GM12878 (cell line): ENCODE data around the gene CBY3. TPM values are rescaled to one million over a fixed set of nuclear protein-coding genes. Genes with fewer than 3 reads are reported as not detected.

Experiments used
- CBX3 ChIP-seq: fragments of 200-600 bp; sonication (generic); IDR thresholded peaks from 2 replicates; pipeline ENCODE4 v1.6.1; 2016; ENCODE audit warnings: low read depth, borderline replicate concordance
- EGR1 ChIP-seq, 2 experiments: IDR thresholded peaks; 1 replicate in 1 of 2; 2 replicates in 1 of 2; pipeline ENCODE4 v1.6.1; 2011 to 2012; ENCODE audit warnings: low read depth in 2 of 2, low read length in 2 of 2, borderline replicate concordance in 1 of 2, mild to moderate bottlenecking in 1 of 2, moderate library complexity in 1 of 2
- ESRRA ChIP-seq: IDR thresholded peaks from 2 replicates; pipeline ENCODE4 v1.6.1; 2012; ENCODE audit warnings: mild to moderate bottlenecking, low read length, improper control_type of control experiment
- GATAD2B ChIP-seq: fragments of 450-650 bp; conservative IDR thresholded peaks from 2 replicates; pipeline ENCODE4 v1.6.1; 2017; ENCODE audit warnings: low read depth, mild to moderate bottlenecking, moderate library complexity
- LARP7 ChIP-seq: fragments of 450-650 bp; IDR thresholded peaks from 2 replicates; pipeline ENCODE4 v1.6.1; 2017; ENCODE audit warnings: mild to moderate bottlenecking
- MYB ChIP-seq: fragments of 150-350 bp; IDR thresholded peaks from 2 replicates; pipeline ENCODE4 v1.6.1; 2014; ENCODE audit warnings: mild to moderate bottlenecking, low read depth, low read length, borderline replicate concordance
- NFIC ChIP-seq: IDR thresholded peaks from 2 replicates; pipeline ENCODE4 v1.6.1; 2012; ENCODE audit warnings: low read depth, mild to moderate bottlenecking, inconsistent platforms, low read length, moderate library complexity
- NFXL1 ChIP-seq: fragments of 450-650 bp; IDR thresholded peaks from 2 replicates; pipeline ENCODE4 v1.6.1; 2017; ENCODE audit warnings: antibody characterized with exemption, mild to moderate bottlenecking, borderline replicate concordance
- PAX5 ChIP-seq: IDR thresholded peaks from 2 replicates; pipeline ENCODE4 v1.6.1; 2011; ENCODE audit warnings: low read depth, low read length, borderline replicate concordance
- POLR2A ChIP-seq: IDR thresholded peaks from 2 replicates; pipeline ENCODE4 v1.6.1; 2011; ENCODE audit warnings: low read depth, mild to moderate bottlenecking, low read length
- SRF ChIP-seq, 2 experiments: IDR thresholded peaks; 2 replicates each; pipeline ENCODE4 v1.6.1; 2011; ENCODE audit warnings: low read depth in 2 of 2, low read length in 2 of 2, mild to moderate bottlenecking in 1 of 2, moderate library complexity in 1 of 2
- STAT1 ChIP-seq: fragments of 450-650 bp; conservative IDR thresholded peaks from 2 replicates; pipeline ENCODE4 v1.6.1; 2014; ENCODE audit warnings: antibody characterized with exemption, mild to moderate bottlenecking
- TAF1 ChIP-seq: IDR thresholded peaks from 2 replicates; pipeline ENCODE4 v1.6.1; 2011; ENCODE audit warnings: mild to moderate bottlenecking, low read depth, low read length, borderline replicate concordance
- YY1 ChIP-seq: IDR thresholded peaks from 2 replicates; pipeline ENCODE4 v1.6.1; 2011; ENCODE audit warnings: low read depth, mild to moderate bottlenecking, low read length
- polyA plus RNA-seq, 11 experiments: library from polyadenylated mRNA; depleted of rRNA in 4 of 11; unstranded in 6 of 11; stranded (reverse) in 5 of 11; fragments of >200 nt; fragmentation: Nextera tagmentation in 4 of 11; fragmentation: Illumina TruSeq in 1 of 11; extraction: Ambion mirVana in 4 of 11; extraction: Trizol in 1 of 11; gene quantifications; 1 replicate in 1 of 11; 2 replicates in 10 of 11; pipeline versions ENCODE4 v1.2.1 to v1.2.3, GENCODE V29; 2011 to 2016; ENCODE audit warnings: inconsistent platforms in 2 of 11, missing spikeins in 2 of 11, low read depth in 1 of 11
- total RNA-seq, 4 experiments: library from RNA; depleted of rRNA in 3 of 4; stranded (reverse); fragments of >200 nt in 3 of 4; fragmentation: Illumina TruSeq in 1 of 4; extraction: Trizol in 1 of 4; gene quantifications; 2 replicates each; pipeline versions ENCODE4 v1.2.1 to v1.2.3, GENCODE V29; 2013 to 2021
- TF ChIP-seq, protein P1 (sequence below): fragments of 450-650 bp; IDR thresholded peaks from 2 replicates; pipeline ENCODE4 v1.6.1; 2017; ENCODE audit warnings: borderline replicate concordance
- TF ChIP-seq, protein P2 (sequence below), 3 experiments: IDR thresholded peaks in 2 of 3; conservative IDR thresholded peaks in 1 of 3; 2 replicates each; pipeline ENCODE4 v1.5.1; 2011; ENCODE audit warnings: low read depth in 3 of 3, low read length in 3 of 3, mild to moderate bottlenecking in 3 of 3, control low read depth in 2 of 3, moderate library complexity in 2 of 3, inconsistent platforms in 1 of 3, mixed read lengths in 1 of 3; ENCODE audit not compliant: control insufficient read depth in 2 of 3, insufficient read depth in 1 of 3; ENCODE audit errors: extremely low read depth in 1 of 3
- TF ChIP-seq, protein P3 (sequence below): fragments of 150-350 bp; IDR thresholded peaks from 2 replicates; pipeline ENCODE4 v1.6.1; 2014; ENCODE audit warnings: mild to moderate bottlenecking, low read depth, low read length
- TF ChIP-seq, protein P4 (sequence below): fragments of 450-650 bp; IDR thresholded peaks from 2 replicates; pipeline ENCODE4 v1.6.1; 2017; ENCODE audit warnings: mild to moderate bottlenecking
- TF ChIP-seq, protein P5 (sequence below): IDR thresholded peaks from 2 replicates; pipeline ENCODE4 v1.6.1; 2012; ENCODE audit warnings: low read depth, low read length, improper control_type of control experiment

Gene CBY3
- total and polyA plus RNA-seq, 10 of the 15 experiments (the other 5 are each of a cell fraction or from before 2014, with no cell fraction given): 0.10 to 1.2 (median 0.47) TPM; not detected in 5

- TF ChIP-seq CBX3 (no peak), GATAD2B (peak; percentile 21), NFIC (no peak), STAT1 (peak; percentile 16; the same call in 1 of the 2 replicates), YY1 (peak; percentile 56), NFXL1 (no peak), PAX5 (0 out of 2 replicates have a peak, but pooled peaks have one; percentile 5), TAF1 (peak; percentile 71), SRF (IDR thresholded peaks at IDR 0.05; ENCODE audit: low read depth in 2 of 2, low read length in 2 of 2) (0 out of 4 replicates have a peak, but pooled peaks of 1 of the 2 experiments have one; percentile 2), POLR2A (peak; percentile 99), MYB (no peak), LARP7 (peak; percentile 75), EGR1 (IDR thresholded peaks at IDR 0.05; ENCODE audit: borderline replicate concordance in 1 of 2, low read depth in 2 of 2, low read length in 2 of 2) (peak in 1 of 2 experiments; percentile 25; a peak in 2 of 3 replicates), ESRRA (0 out of 2 replicates have a peak, but pooled peaks have one; percentile 10)
- TF ChIP-seq, protein P1, sequence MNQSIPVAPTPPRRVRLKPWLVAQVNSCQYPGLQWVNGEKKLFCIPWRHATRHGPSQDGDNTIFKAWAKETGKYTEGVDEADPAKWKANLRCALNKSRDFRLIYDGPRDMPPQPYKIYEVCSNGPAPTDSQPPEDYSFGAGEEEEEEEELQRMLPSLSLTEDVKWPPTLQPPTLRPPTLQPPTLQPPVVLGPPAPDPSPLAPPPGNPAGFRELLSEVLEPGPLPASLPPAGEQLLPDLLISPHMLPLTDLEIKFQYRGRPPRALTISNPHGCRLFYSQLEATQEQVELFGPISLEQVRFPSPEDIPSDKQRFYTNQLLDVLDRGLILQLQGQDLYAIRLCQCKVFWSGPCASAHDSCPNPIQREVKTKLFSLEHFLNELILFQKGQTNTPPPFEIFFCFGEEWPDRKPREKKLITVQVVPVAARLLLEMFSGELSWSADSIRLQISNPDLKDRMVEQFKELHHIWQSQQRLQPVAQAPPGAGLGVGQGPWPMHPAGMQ: peak; percentile 65; the same call in 1 of the 2 replicates
- TF ChIP-seq, protein P2, sequence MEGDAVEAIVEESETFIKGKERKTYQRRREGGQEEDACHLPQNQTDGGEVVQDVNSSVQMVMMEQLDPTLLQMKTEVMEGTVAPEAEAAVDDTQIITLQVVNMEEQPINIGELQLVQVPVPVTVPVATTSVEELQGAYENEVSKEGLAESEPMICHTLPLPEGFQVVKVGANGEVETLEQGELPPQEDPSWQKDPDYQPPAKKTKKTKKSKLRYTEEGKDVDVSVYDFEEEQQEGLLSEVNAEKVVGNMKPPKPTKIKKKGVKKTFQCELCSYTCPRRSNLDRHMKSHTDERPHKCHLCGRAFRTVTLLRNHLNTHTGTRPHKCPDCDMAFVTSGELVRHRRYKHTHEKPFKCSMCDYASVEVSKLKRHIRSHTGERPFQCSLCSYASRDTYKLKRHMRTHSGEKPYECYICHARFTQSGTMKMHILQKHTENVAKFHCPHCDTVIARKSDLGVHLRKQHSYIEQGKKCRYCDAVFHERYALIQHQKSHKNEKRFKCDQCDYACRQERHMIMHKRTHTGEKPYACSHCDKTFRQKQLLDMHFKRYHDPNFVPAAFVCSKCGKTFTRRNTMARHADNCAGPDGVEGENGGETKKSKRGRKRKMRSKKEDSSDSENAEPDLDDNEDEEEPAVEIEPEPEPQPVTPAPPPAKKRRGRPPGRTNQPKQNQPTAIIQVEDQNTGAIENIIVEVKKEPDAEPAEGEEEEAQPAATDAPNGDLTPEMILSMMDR (IDR thresholded peaks at IDR 0.05 in 2 of 3, conservative IDR thresholded peaks at IDR 0.05 in 1 of 3; ENCODE audit: control insufficient read depth in 2 of 3, extremely low read depth in 1 of 3, insufficient read depth in 1 of 3, low read depth in 3 of 3, low read length in 3 of 3): peak in 1 of 3 experiments; percentile 21; a peak in 1 of 6 replicates
- TF ChIP-seq, protein P3, sequence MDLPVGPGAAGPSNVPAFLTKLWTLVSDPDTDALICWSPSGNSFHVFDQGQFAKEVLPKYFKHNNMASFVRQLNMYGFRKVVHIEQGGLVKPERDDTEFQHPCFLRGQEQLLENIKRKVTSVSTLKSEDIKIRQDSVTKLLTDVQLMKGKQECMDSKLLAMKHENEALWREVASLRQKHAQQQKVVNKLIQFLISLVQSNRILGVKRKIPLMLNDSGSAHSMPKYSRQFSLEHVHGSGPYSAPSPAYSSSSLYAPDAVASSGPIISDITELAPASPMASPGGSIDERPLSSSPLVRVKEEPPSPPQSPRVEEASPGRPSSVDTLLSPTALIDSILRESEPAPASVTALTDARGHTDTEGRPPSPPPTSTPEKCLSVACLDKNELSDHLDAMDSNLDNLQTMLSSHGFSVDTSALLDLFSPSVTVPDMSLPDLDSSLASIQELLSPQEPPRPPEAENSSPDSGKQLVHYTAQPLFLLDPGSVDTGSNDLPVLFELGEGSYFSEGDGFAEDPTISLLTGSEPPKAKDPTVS: no peak
- TF ChIP-seq, protein P4, sequence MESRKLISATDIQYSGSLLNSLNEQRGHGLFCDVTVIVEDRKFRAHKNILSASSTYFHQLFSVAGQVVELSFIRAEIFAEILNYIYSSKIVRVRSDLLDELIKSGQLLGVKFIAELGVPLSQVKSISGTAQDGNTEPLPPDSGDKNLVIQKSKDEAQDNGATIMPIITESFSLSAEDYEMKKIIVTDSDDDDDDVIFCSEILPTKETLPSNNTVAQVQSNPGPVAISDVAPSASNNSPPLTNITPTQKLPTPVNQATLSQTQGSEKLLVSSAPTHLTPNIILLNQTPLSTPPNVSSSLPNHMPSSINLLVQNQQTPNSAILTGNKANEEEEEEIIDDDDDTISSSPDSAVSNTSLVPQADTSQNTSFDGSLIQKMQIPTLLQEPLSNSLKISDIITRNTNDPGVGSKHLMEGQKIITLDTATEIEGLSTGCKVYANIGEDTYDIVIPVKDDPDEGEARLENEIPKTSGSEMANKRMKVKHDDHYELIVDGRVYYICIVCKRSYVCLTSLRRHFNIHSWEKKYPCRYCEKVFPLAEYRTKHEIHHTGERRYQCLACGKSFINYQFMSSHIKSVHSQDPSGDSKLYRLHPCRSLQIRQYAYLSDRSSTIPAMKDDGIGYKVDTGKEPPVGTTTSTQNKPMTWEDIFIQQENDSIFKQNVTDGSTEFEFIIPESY: 0 out of 2 replicates have a peak, but pooled peaks have one; percentile 43
- TF ChIP-seq, protein P5, sequence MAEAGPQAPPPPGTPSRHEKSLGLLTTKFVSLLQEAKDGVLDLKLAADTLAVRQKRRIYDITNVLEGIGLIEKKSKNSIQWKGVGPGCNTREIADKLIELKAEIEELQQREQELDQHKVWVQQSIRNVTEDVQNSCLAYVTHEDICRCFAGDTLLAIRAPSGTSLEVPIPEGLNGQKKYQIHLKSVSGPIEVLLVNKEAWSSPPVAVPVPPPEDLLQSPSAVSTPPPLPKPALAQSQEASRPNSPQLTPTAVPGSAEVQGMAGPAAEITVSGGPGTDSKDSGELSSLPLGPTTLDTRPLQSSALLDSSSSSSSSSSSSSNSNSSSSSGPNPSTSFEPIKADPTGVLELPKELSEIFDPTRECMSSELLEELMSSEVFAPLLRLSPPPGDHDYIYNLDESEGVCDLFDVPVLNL: 0 out of 2 replicates have a peak, but pooled peaks have one; percentile 3
Observed at GRCh38 chr5:179678223-179679013, 2.4 kb downstream of the CBY3 start (continued).
